Choroid plexus epithelial cell (primary cell): ENCODE measurements around the gene ASTN2.
A peak's percentile ranks its signal among the peaks of the same experiment; 100 is the strongest.

Source experiments
- DNase-seq: peaks from one replicate; pipeline ENCODE4 v3.0.0-alpha.2; 2010; ENCODE audit warnings: low read depth
- H3K4me3 ChIP-seq: 2 replicates; pipeline ENCODE4 v1.5.1; 2011; ENCODE audit warnings: low read depth, mild to moderate bottlenecking, control low read depth, low read length, moderate library complexity
- CTCF ChIP-seq: conservative IDR thresholded peaks from 2 replicates; pipeline ENCODE4 v1.5.1; 2011; ENCODE audit warnings: low read depth, mild to moderate bottlenecking, control low read depth, inconsistent platforms, low read length, moderate library complexity

ASTN2 gene

GRCh38 chr9:116809656-116810055 lies 605.2 kb downstream of the ASTN2 start:
- DNase-seq = no peak
- H3K4me3 ChIP-seq = no peak overlapping the region
- TF ChIP-seq CTCF = no peak

GRCh38 chr9:116806075-116806474 lies 608.8 kb downstream of the ASTN2 start:
- H3K4me3 ChIP-seq = no peak overlapping the region
- TF ChIP-seq CTCF = no peak
- peak; percentile 37 for DNase-seq

- H3K4me3 ChIP-seq = no peak overlapping the region
- no peak for DNase-seq
- TF ChIP-seq CTCF = no peak
These were observed 614.0 kb downstream of the ASTN2 start for GRCh38 chr9:116800885-116801284.

GRCh38 chr9:116800074-116800473 lies 614.8 kb downstream of the ASTN2 start:
- DNase-seq = no peak
- no peak for TF ChIP-seq CTCF
- no peak overlapping the region for H3K4me3 ChIP-seq

GRCh38 chr9:116798521-116798920 lies 616.3 kb downstream of the ASTN2 start:
- TF ChIP-seq CTCF = no peak
- no peak overlapping the region for H3K4me3 ChIP-seq
- DNase-seq = no peak

GRCh38 chr9:116797276-116797675 lies 617.6 kb downstream of the ASTN2 start:
- no peak overlapping the region for H3K4me3 ChIP-seq
- no peak for DNase-seq
- TF ChIP-seq CTCF = no peak

- no peak overlapping the region for H3K4me3 ChIP-seq
- no peak for TF ChIP-seq CTCF
- no peak for DNase-seq
These were observed 618.2 kb downstream of the ASTN2 start for GRCh38 chr9:116796669-116797068.
